TTC549 (cell line): Measurements from ENCODE around the gene SLC6A6.

Experiments used
- FAIRE-seq: peaks from 2 replicates; lab custom pipeline; 2012; peaks lifted over from hg19 to GRCh38; lab: Jason Lieb, UNC

SLC6A6 gene

DNA sequence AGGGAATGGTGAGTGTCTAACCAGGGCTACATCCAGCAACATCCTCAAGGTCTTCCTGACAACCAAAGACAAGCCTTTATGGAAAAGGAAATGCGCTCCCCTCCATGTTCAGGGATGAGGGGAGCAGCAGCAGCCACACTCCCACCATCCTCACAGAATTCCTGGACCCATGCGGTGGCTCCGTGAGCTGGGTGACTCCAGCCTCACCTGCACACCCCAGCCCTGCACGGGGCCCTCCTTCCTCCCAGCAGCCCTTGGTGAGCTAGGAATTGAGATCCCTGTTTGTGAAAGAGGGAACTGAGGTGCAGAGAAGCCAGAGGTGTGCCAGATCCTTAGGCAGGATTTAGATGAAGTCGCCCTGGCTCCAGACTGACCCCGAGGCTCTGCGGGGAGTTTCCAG lies 85.4 kb downstream of the SLC6A6 start:
- FAIRE-seq = no peak

DNA sequence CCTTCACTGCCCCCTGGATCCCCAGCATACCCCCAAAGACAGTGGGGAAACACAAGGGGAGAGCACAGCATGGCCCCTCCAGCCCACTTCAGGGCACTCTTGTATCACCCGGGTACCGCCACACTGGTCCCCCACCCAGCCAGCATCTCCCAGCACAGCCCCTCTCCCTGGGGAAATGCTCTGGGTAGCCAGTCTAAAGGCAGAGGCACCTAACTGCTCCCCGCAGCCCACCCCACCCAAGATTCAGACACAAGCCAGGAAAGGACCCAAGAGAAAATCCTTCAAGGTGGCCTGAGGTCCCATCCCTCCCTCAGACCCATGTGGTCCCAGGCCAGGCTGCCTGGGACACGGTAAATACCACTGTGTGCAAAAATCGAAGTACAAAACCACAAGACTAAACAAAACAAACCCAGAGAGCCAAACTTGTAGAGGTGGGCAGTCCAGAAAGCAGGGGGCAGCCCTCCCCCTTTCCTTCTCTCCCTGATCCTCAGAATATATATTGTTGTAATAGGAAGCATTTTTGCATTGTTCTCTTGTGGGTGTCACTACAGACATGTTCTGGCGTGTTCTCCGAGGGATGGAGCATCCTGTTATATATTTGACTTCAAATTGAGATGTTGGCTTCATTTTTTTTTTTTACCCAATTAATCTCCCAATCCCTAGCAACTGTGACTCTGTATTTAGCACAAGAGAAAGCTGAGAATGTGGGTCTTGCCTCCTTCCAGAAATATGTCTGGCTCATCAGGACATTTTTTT lies 86.1 kb downstream of the SLC6A6 start:
- FAIRE-seq = no peak

- no peak for FAIRE-seq
Measured at GRCh38 chr3:14489641-14490040, 87.2 kb downstream of the SLC6A6 start.

DNA sequence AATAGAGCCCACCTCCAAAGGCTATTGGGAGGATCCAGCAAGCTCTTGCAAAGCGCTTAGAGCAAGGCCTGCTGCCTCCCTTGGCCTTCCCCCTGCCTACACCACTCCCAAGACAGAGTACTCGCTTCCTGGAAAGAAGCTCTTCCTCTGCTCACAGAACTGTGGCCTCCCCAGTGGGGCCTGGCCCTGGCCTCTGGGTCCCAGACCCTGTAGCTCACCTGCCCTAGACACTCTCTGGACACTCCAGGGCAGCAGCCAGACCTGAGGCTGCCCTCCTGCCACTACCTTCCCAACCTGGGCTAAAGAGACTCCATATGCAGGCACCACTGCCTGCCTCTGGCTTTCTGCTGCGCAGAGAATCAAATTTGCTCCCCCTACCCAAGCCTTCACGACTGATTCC lies 87.8 kb downstream of the SLC6A6 start:
- FAIRE-seq = peak; percentile 22

- FAIRE-seq = no peak
Measured at GRCh38 chr3:14490831-14491230, 88.4 kb downstream of the SLC6A6 start.

GRCh38 chr3:14491396-14492190 lies 89.2 kb downstream of the SLC6A6 start:
- FAIRE-seq = no peak

DNA sequence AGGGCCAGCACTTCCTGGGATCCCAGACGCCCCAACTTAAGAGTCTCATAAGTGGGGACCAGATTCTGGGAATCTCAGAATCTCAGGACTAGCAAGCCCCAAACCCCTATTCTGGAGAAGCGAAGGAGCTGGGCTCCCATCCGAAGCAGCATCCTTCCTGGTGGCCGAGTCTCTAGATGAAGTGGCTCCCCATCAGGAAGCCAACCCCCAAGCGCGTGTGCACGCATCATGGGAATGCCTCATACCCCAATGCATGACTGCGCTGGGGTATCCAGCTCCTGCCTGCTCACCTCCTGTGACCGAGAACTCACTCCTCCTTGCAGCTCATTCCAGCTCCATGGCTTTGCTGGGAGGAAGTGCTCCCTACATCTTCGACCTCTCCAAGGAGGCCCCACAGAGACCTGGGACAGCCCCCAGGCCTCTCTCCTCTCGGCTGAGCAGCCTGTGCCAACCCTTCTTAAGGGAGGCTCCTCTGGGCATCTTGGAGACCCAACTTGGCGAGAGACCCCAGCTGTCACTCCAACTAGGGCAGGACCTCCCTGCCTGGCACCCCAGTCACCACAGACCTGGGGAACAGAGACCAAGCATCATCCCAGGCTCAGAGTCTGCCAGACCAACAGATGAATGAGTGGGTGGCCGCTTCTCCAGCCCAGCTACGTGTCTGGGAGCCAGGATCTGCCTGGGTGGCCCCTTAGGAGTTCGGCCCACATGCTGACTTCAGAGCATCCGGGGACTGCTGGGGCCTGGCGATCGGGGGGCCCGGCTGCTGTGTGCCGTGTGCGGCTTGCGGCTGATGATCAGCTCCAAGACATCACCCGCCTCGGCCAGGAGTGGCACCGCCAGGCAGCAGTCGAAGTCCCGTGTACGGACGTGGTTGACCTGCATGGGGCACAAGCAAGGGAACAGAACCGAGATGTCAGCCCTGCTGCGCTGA lies 90.8 kb downstream of the SLC6A6 start:
- no peak for FAIRE-seq

- FAIRE-seq = no peak
Measured at GRCh38 chr3:14494279-14494972, 92.0 kb downstream of the SLC6A6 start.

- FAIRE-seq = no peak
Measured at GRCh38 chr3:14494973-14495300, 92.5 kb downstream of the SLC6A6 start.

GRCh38 chr3:14496351-14496750 lies 93.9 kb downstream of the SLC6A6 start:
- no peak for FAIRE-seq

DNA sequence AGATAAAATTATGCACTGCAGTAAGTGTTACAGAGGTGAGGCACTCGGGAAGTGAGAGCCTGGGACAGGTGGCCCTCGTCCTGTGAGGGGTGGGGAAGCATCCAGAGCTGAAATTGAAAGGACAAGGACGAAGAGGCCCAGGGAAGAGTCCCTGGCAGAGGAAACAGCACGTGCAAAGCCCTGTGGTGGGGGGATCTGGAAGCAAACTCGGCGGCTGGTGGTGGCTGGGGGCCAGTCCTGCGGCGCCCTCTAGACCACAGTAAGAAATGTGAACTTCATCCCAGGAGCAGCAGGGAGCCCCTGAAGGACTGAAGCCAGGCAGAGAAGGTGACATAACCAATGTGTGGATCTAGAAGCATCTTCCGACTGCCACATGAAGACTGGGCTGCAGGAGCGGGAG lies 94.9 kb downstream of the SLC6A6 start:
- FAIRE-seq = no peak

DNA sequence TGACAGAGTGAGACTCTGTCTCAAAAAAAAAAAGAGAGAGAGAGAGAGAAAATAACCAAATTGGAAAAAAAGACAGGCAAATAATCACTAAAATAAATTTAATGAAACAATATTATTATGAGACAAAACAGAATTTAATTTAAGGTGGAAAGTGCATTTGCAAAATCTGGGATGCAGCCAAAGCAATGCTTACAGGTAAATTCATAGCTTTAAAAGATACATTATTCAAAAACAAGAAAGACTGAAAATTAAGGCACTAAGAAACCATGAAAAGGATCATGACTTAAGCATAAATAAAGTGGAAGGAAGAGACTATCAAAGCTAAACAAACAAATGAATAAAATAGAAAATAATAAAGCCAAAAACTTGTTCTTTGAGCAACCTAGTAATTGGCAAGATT lies 100.1 kb downstream of the SLC6A6 start:
- no peak for FAIRE-seq

DNA sequence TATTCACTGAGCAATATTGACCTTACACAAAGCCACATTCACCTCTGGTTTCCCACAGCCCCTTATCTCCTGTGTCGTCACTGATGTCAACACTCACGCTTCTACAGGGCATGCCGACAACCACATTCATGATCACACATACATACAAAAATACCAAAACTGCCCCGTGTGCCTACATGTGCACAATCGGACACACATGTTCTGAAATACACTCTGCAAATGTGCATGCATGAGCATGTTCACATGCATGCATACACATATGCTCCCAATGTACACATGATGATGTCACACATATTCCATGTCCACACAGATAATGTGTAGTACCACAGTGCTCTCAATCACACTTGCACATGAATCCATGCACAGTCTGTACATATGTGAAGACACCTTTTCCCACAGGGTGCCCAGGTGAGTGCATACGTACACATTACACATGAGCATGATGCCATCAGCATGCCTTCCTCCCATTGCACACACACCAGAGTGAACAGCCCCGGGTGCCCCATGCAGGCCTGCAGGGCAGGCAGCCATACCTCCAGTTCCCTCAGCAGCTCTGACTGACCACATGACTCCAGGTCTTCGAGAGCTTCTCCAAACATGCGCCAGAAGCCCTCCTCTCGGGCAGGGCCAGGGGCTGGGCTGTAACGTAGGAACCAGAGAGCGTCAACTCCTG lies 100.8 kb downstream of the SLC6A6 start:
- FAIRE-seq = no peak

DNA sequence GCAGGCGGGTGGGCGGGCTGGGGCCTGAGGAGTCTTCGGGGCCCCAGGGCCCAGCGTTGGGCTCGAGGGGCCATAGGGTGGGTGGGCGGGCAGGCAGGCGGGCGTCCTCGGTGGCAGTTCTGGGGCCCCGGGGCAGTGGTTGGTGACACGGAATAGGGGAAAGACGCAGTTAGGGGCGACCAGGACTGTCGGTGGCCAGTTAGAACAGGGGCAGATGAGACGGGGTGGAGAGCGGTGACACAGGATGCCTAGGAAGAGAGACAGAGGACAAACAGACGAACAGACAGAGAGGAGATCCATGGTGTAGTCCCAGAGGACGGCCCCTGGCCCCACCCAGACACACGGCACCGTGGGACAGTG lies 101.3 kb downstream of the SLC6A6 start:
- FAIRE-seq = no peak

DNA sequence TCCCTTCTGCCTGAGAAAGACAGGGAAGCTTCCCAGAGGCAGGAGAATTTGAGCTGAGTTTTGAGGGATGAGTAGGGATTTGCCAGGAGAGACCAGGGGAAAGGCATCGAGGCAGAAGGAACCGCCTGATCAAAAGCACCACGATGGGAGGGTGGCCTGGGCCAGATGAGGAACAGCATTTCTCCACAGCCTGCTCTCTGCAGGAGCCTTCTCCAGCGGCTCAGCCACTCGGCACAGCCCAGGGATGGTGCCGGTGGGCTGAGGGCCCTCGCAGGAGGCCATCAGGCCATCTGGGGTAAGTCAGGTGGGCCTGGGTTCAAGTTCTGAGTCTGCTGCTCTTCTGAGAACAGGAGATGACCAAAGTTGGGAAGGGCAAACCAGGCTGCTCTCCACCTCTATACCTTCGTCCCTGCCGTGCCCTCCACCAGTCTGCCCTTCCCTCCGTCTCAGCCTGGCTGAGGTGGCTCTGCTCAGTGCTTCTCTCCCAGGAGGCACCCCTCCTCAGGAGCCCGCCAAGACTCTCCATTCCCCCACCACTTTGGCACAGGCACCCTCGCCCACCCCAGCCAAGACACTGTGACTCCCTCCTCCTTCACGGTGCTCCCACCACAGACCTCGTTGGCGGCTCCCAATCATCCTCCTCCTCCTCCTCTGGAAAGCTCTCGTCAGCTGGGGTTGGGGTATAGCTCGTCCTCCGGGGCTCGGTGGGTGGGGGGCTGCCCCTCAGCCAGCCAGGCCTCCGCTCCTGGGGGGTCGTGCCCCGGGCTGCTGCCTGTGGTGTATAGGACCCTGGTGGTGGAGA lies 102.8 kb downstream of the SLC6A6 start:
- FAIRE-seq = no peak

DNA sequence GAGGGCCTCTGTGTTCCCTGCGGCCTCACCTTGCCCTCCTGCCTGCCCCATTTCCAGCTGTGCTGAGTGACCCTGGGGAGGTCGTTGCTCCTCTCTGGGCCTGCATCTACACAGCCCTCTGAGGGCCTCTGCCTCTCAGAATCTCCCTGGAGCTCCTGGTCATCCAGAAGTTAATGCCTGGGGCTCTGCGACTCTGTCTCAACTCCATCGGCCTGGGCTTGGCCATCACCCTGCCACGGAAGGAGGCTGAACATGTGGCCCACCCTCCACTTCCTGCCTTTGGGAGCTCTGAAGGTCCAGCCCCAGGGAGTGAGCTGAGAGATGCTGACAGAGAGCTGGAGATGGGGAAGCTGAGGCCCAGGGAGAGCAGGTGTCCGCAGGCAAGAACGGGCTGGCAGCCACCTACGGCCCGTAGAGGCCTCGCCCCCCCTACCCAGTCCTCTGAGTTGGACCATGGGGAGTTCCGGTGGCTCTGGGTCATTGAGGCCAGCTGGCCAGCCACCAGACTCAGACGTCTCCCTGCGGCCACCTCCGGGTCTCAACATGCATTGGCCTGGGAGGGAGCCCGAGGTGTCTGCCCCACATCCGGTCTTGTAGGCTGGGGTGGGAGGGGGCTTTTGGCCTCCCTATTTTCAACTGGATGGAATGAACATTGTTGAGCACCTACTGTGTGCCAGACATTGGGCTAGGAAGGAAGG lies 103.5 kb downstream of the SLC6A6 start:
- FAIRE-seq = no peak

DNA sequence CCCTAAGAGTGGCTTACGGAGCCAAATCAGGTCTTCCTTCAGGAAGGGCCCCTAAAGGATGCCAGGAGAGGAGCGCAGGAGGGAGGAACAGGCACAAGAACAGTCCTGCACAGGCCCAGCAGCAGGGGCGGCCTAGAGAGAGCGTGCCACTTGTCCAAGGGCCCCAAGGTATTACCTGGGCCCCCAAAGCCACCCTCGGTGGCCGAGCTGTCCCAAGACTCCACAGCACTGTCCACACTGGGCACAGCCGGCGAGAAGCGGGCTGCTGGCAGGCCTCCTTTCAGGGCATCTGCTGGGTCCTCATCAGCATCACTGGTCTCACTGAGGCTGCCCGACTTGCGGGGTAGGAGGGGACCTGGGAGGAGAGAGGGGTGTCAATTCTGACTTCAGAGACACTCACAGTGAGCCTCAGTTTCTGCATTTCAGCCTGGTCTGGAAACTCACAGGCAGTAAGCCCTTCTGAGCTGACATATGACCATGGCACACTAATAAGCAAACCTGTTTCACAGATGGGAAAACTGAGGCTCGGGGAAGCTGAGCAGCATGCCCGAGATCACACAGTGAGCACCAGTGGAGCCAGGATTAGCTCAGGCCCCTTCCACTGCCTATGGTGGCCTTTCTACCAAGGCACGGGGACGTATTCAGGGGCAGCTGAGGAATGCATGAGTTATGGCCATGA lies 104.4 kb downstream of the SLC6A6 start:
- no peak for FAIRE-seq

- no peak for FAIRE-seq
Measured at GRCh38 chr3:14507305-14507741, 104.9 kb downstream of the SLC6A6 start.

DNA sequence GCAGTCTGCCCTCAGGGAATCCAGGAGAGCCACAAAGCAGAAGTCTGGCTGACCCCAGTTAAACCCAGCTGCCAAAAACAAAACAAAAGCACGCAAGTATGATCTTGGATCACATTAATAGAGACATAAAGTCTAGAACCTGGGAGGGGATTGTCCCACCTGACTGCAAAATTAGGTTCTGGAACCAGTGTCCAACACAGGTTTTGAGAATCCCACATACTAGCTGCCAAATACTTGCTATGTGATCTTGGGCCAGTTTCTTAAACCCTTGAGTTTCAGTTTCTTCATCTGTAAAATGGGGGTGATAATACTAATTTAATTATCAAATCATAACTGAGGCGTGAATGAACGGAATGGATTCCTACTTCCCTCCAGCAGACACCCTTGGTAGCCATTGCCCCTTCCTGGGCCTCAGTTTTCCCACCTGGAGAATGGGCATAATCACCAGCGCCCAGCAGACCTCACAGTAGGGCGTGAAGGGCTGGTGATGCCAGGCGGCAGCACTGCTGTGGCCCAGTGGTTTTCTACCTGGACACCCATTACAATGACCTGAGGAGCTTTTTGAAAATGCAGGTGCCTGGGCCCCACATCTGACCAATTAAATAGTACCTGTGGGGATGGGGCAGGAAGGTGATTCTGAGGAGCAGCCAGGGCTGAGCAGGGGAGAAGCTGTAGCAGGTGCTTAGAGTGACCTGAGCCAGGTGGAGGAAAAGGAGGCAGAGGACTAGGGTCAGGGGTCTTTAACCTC lies 105.5 kb downstream of the SLC6A6 start:
- no peak for FAIRE-seq
